ENCODE measurements around the gene MOSPD3. TPM values are rescaled to one million over a fixed set of nuclear protein-coding genes. Genes with fewer than 3 reads are reported as not detected.

Gene MOSPD3
- total RNA-seq, 4 donors from 2014 or later, result 6.6 to 16.8 (median 12.0) TPM

- WGBS, result 37% methylated on average over 18 of the region's 36 CpGs
- H3K36me3 ChIP-seq, result peaks cover 4 to 35% (median 19%) of the 10 kb centered on the region in 4 donors
- TF ChIP-seq POLR2A (IDR thresholded peaks at IDR 0.05; ENCODE audit: low read depth) (no peak), POLR2AphosphoS5 (IDR thresholded peaks at IDR 0.05) (peak in 1 of 2 donors; percentile 10), CTCF (IDR thresholded peaks at IDR 0.05) (peak; percentile 22 to 46 (median 34)), EP300 (IDR thresholded peaks at IDR 0.05) (no peak)
- peaks cover 13 to 38% (median 22%) of the 10 kb centered on the region in 4 donors for H3K4me1 ChIP-seq
- H3K9me3 ChIP-seq, result no peaks in the 10 kb centered on the region
- intact Hi-C loops (cut with DNase I), result no loop called here
- no peak for DNase-seq (ENCODE audit: extremely low spot score)
- H3K27me3 ChIP-seq, result peaks cover 0 to 40% (median 1%) of the 10 kb centered on the region in 4 donors
- peak overlapping the region; percentile 39 to 57 (median 44) for H3K4me3 ChIP-seq
- H3K27ac ChIP-seq (replicated peaks in 1 of 4), result peak overlapping the region in 3 of 4 donors; percentile 30 to 39 (median 38)
Measured at GRCh38 chr7:100568896-100569844, 43.2 kb upstream of the MOSPD3 start.

GRCh38 chr7:100570954-100571828, 41.1 kb upstream of the MOSPD3 start:
- intact Hi-C loops (cut with DNase I), result no loop called here
- no peaks in the 10 kb centered on the region for H3K9me3 ChIP-seq
- no peak for DNase-seq (ENCODE audit: extremely low spot score)
- peaks cover 13 to 37% (median 21%) of the 10 kb centered on the region in 4 donors for H3K4me1 ChIP-seq
- TF ChIP-seq EP300 (IDR thresholded peaks at IDR 0.05) (no peak), POLR2A (IDR thresholded peaks at IDR 0.05; ENCODE audit: low read depth) (no peak), POLR2AphosphoS5 (IDR thresholded peaks at IDR 0.05) (no peak), CTCF (IDR thresholded peaks at IDR 0.05) (no peak)
- 79% methylated on average over 22 of the region's 26 CpGs for WGBS
- H3K4me3 ChIP-seq, result no peak overlapping the region
- peaks cover 16 to 36% (median 30%) of the 10 kb centered on the region in 4 donors for H3K36me3 ChIP-seq
- no peak overlapping the region for H3K27ac ChIP-seq (replicated peaks in 1 of 4)
- H3K27me3 ChIP-seq, result peaks cover 0 to 53% (median 1%) of the 10 kb centered on the region in 4 donors

- no peak for DNase-seq (ENCODE audit: extremely low spot score)
- intact Hi-C loops (cut with DNase I), result no loop called here
- 93% methylated on average over 2 of the region's 2 CpGs for WGBS
- H3K27me3 ChIP-seq, result peaks cover 0 to 54% (median 1%) of the 10 kb centered on the region in 4 donors
- peaks cover 22 to 42% (median 34%) of the 10 kb centered on the region in 4 donors for H3K36me3 ChIP-seq
- peaks cover 13 to 37% (median 21%) of the 10 kb centered on the region in 4 donors for H3K4me1 ChIP-seq
- no peak overlapping the region for H3K4me3 ChIP-seq
- H3K27ac ChIP-seq (replicated peaks in 1 of 4), result no peak overlapping the region
- TF ChIP-seq POLR2A (IDR thresholded peaks at IDR 0.05; ENCODE audit: low read depth), result no peak
- no peak for TF ChIP-seq EP300 (IDR thresholded peaks at IDR 0.05)
- TF ChIP-seq POLR2AphosphoS5 (IDR thresholded peaks at IDR 0.05), result no peak
- TF ChIP-seq CTCF (IDR thresholded peaks at IDR 0.05), result no peak
- no peaks in the 10 kb centered on the region for H3K9me3 ChIP-seq
Measured at GRCh38 chr7:100571829-100572116, 40.6 kb upstream of the MOSPD3 start.

GRCh38 chr7:100572281-100572948, 39.9 kb upstream of the MOSPD3 start:
- Histone ChIP-seq H3K36me3 (peaks cover 28 to 48% (median 40%) of the 10 kb centered on the region in 4 donors), H3K4me3 (no peak overlapping the region), H3K27me3 (peaks cover 0 to 60% (median 1%) of the 10 kb centered on the region in 4 donors), H3K27ac (replicated peaks in 1 of 4) (no peak overlapping the region), H3K4me1 (peaks cover 13 to 36% (median 21%) of the 10 kb centered on the region in 4 donors), H3K9me3 (no peaks in the 10 kb centered on the region)
- WGBS, result 82% methylated on average over 10 of the region's 20 CpGs
- no peak for DNase-seq (ENCODE audit: extremely low spot score)
- intact Hi-C loops (cut with DNase I), result no loop called here
- no peak for TF ChIP-seq POLR2AphosphoS5 (IDR thresholded peaks at IDR 0.05)
- no peak for TF ChIP-seq EP300 (IDR thresholded peaks at IDR 0.05)
- TF ChIP-seq POLR2A (IDR thresholded peaks at IDR 0.05; ENCODE audit: low read depth), result no peak
- TF ChIP-seq CTCF (IDR thresholded peaks at IDR 0.05), result no peak

All from esophagus muscularis mucosa (tissue), 4 donors.